Measurements from ENCODE around the gene KLHL36.

The KLHL36 gene

DNA sequence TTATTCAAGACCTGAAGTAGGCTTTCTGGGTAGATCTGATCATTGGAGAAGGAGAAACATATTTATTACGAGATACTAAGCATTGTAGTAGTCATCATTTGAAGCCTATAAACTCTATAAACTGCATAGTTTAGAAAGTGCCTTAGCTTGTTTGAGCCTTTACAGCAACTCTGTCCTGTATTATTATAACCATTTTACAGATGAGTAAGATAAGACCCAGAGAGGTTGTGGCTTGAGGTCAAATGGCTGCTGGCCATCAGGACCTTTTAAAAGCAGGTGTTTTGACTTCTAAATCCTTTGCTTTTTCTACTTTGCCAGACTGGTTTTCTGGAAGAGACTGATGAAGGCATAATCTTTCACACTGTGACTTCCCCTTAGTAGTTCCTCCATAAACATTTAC, 58.5 kb downstream of the KLHL36 start (continued):
- no peak for TF ChIP-seq ZNF565 (CRISPR knock-in tag; conservative IDR thresholded peaks at IDR 0.05; ENCODE audit: low read depth)
- no peak for TF ChIP-seq SNAI2 (CRISPR knock-in tag; IDR thresholded peaks at IDR 0.05)
- TF ChIP-seq RARB (CRISPR knock-in tag; IDR thresholded peaks at IDR 0.05): no peak
- no peak for TF ChIP-seq TCF4 (CRISPR knock-in tag; IDR thresholded peaks at IDR 0.05; ENCODE audit: borderline replicate concordance)

DNA sequence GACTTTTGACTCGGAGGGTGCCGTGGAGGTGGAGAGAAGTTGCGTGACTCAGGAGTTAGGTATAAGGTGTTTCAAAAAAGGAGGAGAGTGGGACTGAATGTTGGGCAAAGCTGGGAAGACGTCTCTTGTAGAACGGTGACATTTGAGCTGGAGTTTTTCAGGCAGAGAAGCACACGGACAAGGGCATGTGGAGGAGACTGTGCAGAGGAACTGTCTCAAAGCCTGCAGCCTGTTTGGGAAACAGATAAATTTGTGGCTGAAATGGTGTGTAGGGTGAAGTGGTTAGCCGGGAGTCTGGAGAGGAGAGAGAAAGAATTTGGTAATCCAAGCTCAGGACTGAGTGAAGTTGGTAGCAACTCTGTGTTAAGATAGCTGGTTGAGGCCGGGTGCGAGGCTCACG, 61.3 kb downstream of the KLHL36 start:
- TF ChIP-seq, protein P1, sequence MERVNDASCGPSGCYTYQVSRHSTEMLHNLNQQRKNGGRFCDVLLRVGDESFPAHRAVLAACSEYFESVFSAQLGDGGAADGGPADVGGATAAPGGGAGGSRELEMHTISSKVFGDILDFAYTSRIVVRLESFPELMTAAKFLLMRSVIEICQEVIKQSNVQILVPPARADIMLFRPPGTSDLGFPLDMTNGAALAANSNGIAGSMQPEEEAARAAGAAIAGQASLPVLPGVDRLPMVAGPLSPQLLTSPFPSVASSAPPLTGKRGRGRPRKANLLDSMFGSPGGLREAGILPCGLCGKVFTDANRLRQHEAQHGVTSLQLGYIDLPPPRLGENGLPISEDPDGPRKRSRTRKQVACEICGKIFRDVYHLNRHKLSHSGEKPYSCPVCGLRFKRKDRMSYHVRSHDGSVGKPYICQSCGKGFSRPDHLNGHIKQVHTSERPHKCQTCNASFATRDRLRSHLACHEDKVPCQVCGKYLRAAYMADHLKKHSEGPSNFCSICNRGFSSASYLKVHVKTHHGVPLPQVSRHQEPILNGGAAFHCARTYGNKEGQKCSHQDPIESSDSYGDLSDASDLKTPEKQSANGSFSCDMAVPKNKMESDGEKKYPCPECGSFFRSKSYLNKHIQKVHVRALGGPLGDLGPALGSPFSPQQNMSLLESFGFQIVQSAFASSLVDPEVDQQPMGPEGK (CRISPR knock-in tag; IDR thresholded peaks at IDR 0.05; ENCODE audit: borderline replicate concordance): no peak
- TF ChIP-seq BACH2 (CRISPR knock-in tag; IDR thresholded peaks at IDR 0.05; ENCODE audit: borderline replicate concordance) (no peak), ARNTL (CRISPR knock-in tag; IDR thresholded peaks at IDR 0.05; ENCODE audit: borderline replicate concordance, low read depth) (no peak), SNAI2 (CRISPR knock-in tag; IDR thresholded peaks at IDR 0.05) (no peak), ZNF70 (CRISPR knock-in tag; IDR thresholded peaks at IDR 0.05) (no peak), RARB (CRISPR knock-in tag; IDR thresholded peaks at IDR 0.05) (no peak), ZNF565 (CRISPR knock-in tag; conservative IDR thresholded peaks at IDR 0.05; ENCODE audit: low read depth) (no peak), CSDC2 (CRISPR knock-in tag; IDR thresholded peaks at IDR 0.05) (no peak), PPARA (CRISPR knock-in tag; IDR thresholded peaks at IDR 0.05; ENCODE audit: borderline replicate concordance) (no peak), ZNF8 (CRISPR knock-in tag; IDR thresholded peaks at IDR 0.05) (no peak), ESRRG (CRISPR knock-in tag; IDR thresholded peaks at IDR 0.05) (no peak), OSR1 (CRISPR knock-in tag; IDR thresholded peaks at IDR 0.05) (no peak), ISL1 (CRISPR knock-in tag; IDR thresholded peaks at IDR 0.05) (no peak), ZFP3 (CRISPR knock-in tag; IDR thresholded peaks at IDR 0.05) (no peak), TOX (CRISPR knock-in tag; IDR thresholded peaks at IDR 0.05; ENCODE audit: borderline replicate concordance) (no peak), GLIS3 (CRISPR knock-in tag; IDR thresholded peaks at IDR 0.05) (no peak)
- TF ChIP-seq, protein P2, sequence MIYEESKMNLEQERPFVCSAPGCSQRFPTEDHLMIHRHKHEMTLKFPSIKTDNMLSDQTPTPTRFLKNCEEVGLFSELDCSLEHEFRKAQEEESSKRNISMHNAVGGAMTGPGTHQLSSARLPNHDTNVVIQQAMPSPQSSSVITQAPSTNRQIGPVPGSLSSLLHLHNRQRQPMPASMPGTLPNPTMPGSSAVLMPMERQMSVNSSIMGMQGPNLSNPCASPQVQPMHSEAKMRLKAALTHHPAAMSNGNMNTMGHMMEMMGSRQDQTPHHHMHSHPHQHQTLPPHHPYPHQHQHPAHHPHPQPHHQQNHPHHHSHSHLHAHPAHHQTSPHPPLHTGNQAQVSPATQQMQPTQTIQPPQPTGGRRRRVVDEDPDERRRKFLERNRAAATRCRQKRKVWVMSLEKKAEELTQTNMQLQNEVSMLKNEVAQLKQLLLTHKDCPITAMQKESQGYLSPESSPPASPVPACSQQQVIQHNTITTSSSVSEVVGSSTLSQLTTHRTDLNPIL (CRISPR knock-in tag; IDR thresholded peaks at IDR 0.05; ENCODE audit: low read depth): no peak
- TF ChIP-seq, protein P3, sequence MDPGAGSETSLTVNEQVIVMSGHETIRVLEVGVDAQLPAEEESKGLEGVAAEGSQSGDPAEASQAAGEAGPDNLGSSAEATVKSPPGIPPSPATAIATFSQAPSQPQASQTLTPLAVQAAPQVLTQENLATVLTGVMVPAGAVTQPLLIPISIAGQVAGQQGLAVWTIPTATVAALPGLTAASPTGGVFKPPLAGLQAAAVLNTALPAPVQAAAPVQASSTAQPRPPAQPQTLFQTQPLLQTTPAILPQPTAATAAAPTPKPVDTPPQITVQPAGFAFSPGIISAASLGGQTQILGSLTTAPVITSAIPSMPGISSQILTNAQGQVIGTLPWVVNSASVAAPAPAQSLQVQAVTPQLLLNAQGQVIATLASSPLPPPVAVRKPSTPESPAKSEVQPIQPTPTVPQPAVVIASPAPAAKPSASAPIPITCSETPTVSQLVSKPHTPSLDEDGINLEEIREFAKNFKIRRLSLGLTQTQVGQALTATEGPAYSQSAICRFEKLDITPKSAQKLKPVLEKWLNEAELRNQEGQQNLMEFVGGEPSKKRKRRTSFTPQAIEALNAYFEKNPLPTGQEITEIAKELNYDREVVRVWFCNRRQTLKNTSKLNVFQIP (CRISPR knock-in tag; IDR thresholded peaks at IDR 0.05; ENCODE audit: borderline replicate concordance, low read depth): no peak
- TF ChIP-seq, protein P4, sequence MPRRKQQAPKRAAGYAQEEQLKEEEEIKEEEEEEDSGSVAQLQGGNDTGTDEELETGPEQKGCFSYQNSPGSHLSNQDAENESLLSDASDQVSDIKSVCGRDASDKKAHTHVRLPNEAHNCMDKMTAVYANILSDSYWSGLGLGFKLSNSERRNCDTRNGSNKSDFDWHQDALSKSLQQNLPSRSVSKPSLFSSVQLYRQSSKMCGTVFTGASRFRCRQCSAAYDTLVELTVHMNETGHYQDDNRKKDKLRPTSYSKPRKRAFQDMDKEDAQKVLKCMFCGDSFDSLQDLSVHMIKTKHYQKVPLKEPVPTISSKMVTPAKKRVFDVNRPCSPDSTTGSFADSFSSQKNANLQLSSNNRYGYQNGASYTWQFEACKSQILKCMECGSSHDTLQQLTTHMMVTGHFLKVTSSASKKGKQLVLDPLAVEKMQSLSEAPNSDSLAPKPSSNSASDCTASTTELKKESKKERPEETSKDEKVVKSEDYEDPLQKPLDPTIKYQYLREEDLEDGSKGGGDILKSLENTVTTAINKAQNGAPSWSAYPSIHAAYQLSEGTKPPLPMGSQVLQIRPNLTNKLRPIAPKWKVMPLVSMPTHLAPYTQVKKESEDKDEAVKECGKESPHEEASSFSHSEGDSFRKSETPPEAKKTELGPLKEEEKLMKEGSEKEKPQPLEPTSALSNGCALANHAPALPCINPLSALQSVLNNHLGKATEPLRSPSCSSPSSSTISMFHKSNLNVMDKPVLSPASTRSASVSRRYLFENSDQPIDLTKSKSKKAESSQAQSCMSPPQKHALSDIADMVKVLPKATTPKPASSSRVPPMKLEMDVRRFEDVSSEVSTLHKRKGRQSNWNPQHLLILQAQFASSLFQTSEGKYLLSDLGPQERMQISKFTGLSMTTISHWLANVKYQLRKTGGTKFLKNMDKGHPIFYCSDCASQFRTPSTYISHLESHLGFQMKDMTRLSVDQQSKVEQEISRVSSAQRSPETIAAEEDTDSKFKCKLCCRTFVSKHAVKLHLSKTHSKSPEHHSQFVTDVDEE (CRISPR knock-in tag; IDR thresholded peaks at IDR 0.05): no peak
- no peak for ATAC-seq

DNA sequence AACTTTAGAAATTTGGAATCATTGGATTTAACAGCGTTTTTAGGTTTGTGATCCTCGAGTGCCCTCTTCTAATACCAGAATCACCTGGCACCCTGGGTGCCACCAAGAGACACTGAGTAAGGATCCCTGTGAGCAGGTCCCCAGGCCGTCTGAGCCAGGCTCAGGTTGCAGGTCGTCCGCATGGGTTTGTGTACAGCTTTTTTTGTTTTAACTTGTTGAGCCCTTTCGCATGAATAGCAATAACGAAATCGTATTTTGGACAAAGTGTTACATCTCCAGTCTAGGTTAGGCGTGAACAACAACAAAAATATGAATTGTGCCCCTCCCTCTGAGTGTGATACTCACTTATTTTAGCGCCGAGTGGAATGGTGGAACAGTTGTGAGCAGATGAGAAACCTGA, 62.4 kb downstream of the KLHL36 start:
- no peak for ATAC-seq
- TF ChIP-seq, protein P5, sequence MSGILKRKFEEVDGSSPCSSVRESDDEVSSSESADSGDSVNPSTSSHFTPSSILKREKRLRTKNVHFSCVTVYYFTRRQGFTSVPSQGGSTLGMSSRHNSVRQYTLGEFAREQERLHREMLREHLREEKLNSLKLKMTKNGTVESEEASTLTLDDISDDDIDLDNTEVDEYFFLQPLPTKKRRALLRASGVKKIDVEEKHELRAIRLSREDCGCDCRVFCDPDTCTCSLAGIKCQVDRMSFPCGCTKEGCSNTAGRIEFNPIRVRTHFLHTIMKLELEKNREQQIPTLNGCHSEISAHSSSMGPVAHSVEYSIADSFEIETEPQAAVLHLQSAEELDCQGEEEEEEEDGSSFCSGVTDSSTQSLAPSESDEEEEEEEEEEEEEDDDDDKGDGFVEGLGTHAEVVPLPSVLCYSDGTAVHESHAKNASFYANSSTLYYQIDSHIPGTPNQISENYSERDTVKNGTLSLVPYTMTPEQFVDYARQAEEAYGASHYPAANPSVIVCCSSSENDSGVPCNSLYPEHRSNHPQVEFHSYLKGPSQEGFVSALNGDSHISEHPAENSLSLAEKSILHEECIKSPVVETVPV (CRISPR knock-in tag; IDR thresholded peaks at IDR 0.05): no peak

Measured in SK-N-SH treated with all-trans-retinoic acid at 6 μM for 48 hours (cell line).